ENCODE results near the gene LYZL1. TPM values are rescaled to one million over a fixed set of nuclear protein-coding genes. Genes with fewer than 3 reads are reported as not detected.

Gene LYZL1
- total and polyA plus RNA-seq, 2 of the 8 experiments (the other 6 are each of a cell fraction or from before 2014, with no cell fraction given): not detected

- no peak overlapping the region for H3K18ac ChIP-seq (ENCODE audit: extremely low read depth, low read length)
- H2BK20ac ChIP-seq (ENCODE audit: low read length): no peak overlapping the region
- H2BK120ac ChIP-seq (replicated peaks; ENCODE audit: low read depth, low read length): no peak overlapping the region
- H2BK15ac ChIP-seq (ENCODE audit: low read length): no peak overlapping the region
- no peaks in the 10 kb centered on the region for H3K79me2 ChIP-seq (ENCODE audit: control insufficient read depth in 1 of 2, insufficient read depth in 2 of 2, low read length in 2 of 2)
- no peak overlapping the region for H3K27ac ChIP-seq (ENCODE audit: low read depth, low read length)
- no peak overlapping the region for H2BK12ac ChIP-seq (ENCODE audit: low read depth, low read length)
- H3K79me1 ChIP-seq (ENCODE audit: low read depth, low read length): no peaks in the 10 kb centered on the region
- H3K14ac ChIP-seq (ENCODE audit: insufficient read length): no peak overlapping the region
- no peak overlapping the region for H2AK5ac ChIP-seq (ENCODE audit: low read depth, low read length)
- no peaks in the 10 kb centered on the region for H3K36me3 ChIP-seq (ENCODE audit: control insufficient read depth in 2 of 4, insufficient read depth in 4 of 4, low read length in 3 of 4)
- H3K23ac ChIP-seq (ENCODE audit: insufficient read length): no peak overlapping the region
- H3K4ac ChIP-seq (replicated peaks; ENCODE audit: insufficient read length, low read depth, low read length): no peak overlapping the region
- no peaks in the 10 kb centered on the region for H4K20me1 ChIP-seq (replicated peaks in 1 of 2; ENCODE audit: control insufficient read depth in 1 of 2, insufficient read depth in 2 of 2, low read length in 2 of 2)
- no peak for FAIRE-seq
- H2AFZ ChIP-seq (ENCODE audit: low read length): no peak overlapping the region
- H3K9me3 ChIP-seq (ENCODE audit: insufficient read depth in 2 of 2, low read depth in 1 of 2, low read length in 1 of 2): no peaks in the 10 kb centered on the region
- H3K23me2 ChIP-seq (ENCODE audit: low read depth, low read length): no peaks in the 10 kb centered on the region
- no peak overlapping the region for H3K9ac ChIP-seq (replicated peaks in 1 of 4; ENCODE audit: extremely low read depth in 1 of 4, low read depth in 3 of 4, low read length in 3 of 4)
- 86% methylated on average over 2 of the region's 2 CpGs; no CpG with 5 or more reads in 1 of the 2 experiments for WGBS, 2 experiments (ENCODE audit: extremely low coverage in 1 of 2, insufficient coverage in 1 of 2, insufficient read length in 1 of 2, insufficient replicate concordance in 2 of 2, low coverage in 1 of 2, low lambda C conversion rate in 2 of 2, missing lambda C conversion rate in 1 of 2)
- no peak overlapping the region for H4K5ac ChIP-seq (ENCODE audit: insufficient read length, low read depth, low read length)
- H2BK5ac ChIP-seq (ENCODE audit: low read depth, low read length): no peak overlapping the region
- H3K4me2 ChIP-seq (ENCODE audit: insufficient read depth in 1 of 2, low read depth in 2 of 2, low read length in 2 of 2): no peak overlapping the region
- POLR2A ChIA-PET (ENCODE audit: partially characterized antibody): no interaction called here
- no peaks in the 10 kb centered on the region for H3K27me3 ChIP-seq (replicated peaks in 1 of 4; ENCODE audit: control insufficient read depth in 3 of 4, extremely low read depth in 1 of 4, insufficient read depth in 3 of 4, low read length in 3 of 4)
- DNase-seq (ENCODE audit: low read depth in 1 of 2, low spot score in 2 of 2): no peak
- H3K56ac ChIP-seq (replicated peaks; ENCODE audit: insufficient read length, low read depth, low read length): no peak overlapping the region
- no peak overlapping the region for H3K4me3 ChIP-seq (ENCODE audit: extremely low read depth in 1 of 4, insufficient read depth in 2 of 4, low read depth in 3 of 4, low read length in 4 of 4)
- H4K91ac ChIP-seq (replicated peaks; ENCODE audit: insufficient read length, low read length): no peak overlapping the region
- no peaks in the 10 kb centered on the region for H3K4me1 ChIP-seq (replicated peaks in 1 of 4; ENCODE audit: control insufficient read depth in 3 of 4, insufficient read depth in 4 of 4, low read length in 3 of 4)
- no peak overlapping the region for H4K8ac ChIP-seq (ENCODE audit: extremely low read depth, insufficient read depth, low read length)
- CTCF ChIA-PET (ENCODE audit: partially characterized antibody): interaction anchor here (1.1 kb wide), 1 partner anchor 44 kb away, joined by 3 read pairs; no protein-coding TSS in a partner anchor
- no peak for TF ChIP-seq TAF1 (IDR thresholded peaks at IDR 0.05; ENCODE audit: low read depth, low read length)
- TF ChIP-seq GABPA (IDR thresholded peaks at IDR 0.05; ENCODE audit: borderline replicate concordance, insufficient read depth, low read length): no peak
- TF ChIP-seq ATF2 (IDR thresholded peaks at IDR 0.05; ENCODE audit: low read length): no peak
- TF ChIP-seq SAP30 (IDR thresholded peaks at IDR 0.05; ENCODE audit: insufficient read depth, insufficient replicate concordance, low read length): no peak
- no peak for TF ChIP-seq HDAC6 (IDR thresholded peaks at IDR 0.05; ENCODE audit: low read depth, low read length)
- TF ChIP-seq POLR2A (IDR thresholded peaks at IDR 0.05; ENCODE audit: control extremely low read depth in 1 of 2, low read depth in 2 of 2, low read length in 2 of 2): no peak
- no peak for TF ChIP-seq POU5F1 (IDR thresholded peaks at IDR 0.05; ENCODE audit: low read depth, low read length)
Observed at GRCh38 chr10:29326299-29326698, 37.4 kb downstream of the LYZL1 start.

All from H1 (cell line).